Measurements from ENCODE around the gene COQ7.

- TF ChIP-seq CTCF (IDR thresholded peaks at IDR 0.05; ENCODE audit: insufficient read depth, low read length): no peak
- TF ChIP-seq POLR2AphosphoS5 (IDR thresholded peaks at IDR 0.05; ENCODE audit: low read depth): no peak
- TF ChIP-seq GABPA (IDR thresholded peaks at IDR 0.05; ENCODE audit: low read depth): no peak
Measured at GRCh38 chr16:19128454-19129200, 61.2 kb downstream of the COQ7 start.

Measured in HL-60 (cell line).